Fibroblast of villous mesenchyme (primary cell): ENCODE measurements around the gene SSR2. TPM values are rescaled to one million over a fixed set of nuclear protein-coding genes. Genes with fewer than 3 reads are reported as not detected.

Experiments
- DNase-seq: peaks from one replicate; pipeline ENCODE4 v3.0.0-alpha.2; 2010; ENCODE audit warnings: low read depth
- H3K4me3 ChIP-seq: 2 replicates; pipeline ENCODE4 v1.5.1; 2011; ENCODE audit warnings: low read depth, mild to moderate bottlenecking, low read length
- total RNA-seq: library from RNA; depleted of rRNA; stranded (reverse); fragments of >200 nt; gene quantifications from 2 replicates; pipeline ENCODE4 v1.2.3, GENCODE V29; 2012
- TF ChIP-seq, protein P1 (sequence below): IDR thresholded peaks from 2 replicates; pipeline ENCODE4 v1.5.1; 2012; ENCODE audit warnings: low read depth, mild to moderate bottlenecking, low read length; ENCODE audit not compliant: insufficient read depth

The SSR2 gene
- total RNA-seq, 1 donor, result 386 TPM

DNA sequence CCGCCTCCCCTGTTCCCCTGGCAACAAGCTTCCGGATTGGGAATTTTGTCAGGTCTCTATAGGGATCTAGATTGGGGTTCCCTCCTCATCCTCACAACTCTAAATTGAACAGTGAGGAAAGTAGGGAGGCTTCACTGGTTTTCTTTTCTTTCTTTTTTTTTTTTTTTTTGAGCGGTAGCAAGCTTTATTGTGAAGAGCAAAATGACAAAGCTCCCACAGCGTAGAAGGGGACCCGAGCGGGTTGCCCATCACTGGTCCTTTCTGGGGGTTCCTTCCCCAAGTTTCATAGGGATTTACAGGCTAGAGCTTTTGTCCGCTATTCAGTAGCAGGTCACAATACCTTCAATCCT is 52.7 kb downstream of the SSR2 start:
- TF ChIP-seq, protein P1, sequence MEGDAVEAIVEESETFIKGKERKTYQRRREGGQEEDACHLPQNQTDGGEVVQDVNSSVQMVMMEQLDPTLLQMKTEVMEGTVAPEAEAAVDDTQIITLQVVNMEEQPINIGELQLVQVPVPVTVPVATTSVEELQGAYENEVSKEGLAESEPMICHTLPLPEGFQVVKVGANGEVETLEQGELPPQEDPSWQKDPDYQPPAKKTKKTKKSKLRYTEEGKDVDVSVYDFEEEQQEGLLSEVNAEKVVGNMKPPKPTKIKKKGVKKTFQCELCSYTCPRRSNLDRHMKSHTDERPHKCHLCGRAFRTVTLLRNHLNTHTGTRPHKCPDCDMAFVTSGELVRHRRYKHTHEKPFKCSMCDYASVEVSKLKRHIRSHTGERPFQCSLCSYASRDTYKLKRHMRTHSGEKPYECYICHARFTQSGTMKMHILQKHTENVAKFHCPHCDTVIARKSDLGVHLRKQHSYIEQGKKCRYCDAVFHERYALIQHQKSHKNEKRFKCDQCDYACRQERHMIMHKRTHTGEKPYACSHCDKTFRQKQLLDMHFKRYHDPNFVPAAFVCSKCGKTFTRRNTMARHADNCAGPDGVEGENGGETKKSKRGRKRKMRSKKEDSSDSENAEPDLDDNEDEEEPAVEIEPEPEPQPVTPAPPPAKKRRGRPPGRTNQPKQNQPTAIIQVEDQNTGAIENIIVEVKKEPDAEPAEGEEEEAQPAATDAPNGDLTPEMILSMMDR, result no peak
- DNase-seq, result no peak
- peak overlapping the region; percentile 3 for H3K4me3 ChIP-seq

DNA sequence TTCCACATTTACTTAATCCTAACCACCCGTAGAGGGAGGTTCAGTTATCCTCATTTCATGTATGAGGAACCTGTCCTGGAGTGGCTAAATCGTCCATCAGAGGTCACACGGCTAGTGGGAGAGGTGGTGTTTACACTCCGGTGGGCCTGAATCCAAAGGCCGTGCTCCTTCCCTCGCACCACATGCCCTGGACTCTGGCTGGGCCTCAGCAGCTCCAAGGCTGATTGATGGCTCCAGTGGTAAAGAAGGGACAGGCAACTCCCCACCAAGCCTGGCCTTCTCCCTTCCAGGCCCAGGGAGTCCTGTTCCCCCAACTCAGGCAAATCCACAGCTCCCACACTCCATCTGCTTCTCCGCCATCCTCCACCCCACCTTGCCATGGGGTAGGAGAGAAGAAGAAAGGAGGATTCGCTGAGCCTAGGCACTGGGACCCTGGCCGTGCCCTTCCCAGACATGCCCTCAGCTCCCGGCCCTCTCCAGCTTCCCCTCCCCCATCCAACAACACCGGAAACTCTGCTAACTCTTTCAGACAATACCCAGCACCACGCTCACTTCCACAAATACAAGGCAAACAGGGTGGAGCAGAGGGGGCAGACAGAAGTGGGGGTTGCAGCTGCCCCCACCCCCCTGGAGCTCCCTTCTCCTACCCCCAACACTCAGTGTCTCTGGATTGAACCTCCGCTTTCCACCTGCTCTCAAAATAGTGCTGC is 53.3 kb downstream of the SSR2 start:
- TF ChIP-seq, protein P1, result no peak
- H3K4me3 ChIP-seq, result no peak overlapping the region
- DNase-seq, result no peak

DNA sequence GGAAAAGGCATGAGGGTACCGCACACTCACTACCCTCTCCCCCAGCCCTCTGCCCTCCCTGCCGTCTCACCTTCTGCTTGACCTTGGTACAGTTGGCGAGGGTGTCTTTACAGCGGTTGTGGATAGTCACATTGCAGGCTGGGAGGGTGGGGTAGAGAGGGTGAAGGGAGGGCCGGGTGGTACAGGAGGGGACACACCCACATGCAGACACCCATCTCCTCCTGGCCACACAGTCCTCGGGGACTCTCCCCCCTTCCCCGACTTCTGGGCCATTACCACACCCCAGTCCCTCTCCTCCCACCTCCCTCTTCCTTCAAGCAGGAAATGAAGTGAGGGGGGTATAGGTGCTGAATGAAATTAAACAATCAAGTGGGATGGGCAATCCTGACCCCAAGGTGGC is 54.0 kb downstream of the SSR2 start:
- no peak overlapping the region for H3K4me3 ChIP-seq
- TF ChIP-seq, protein P1, result no peak
- DNase-seq, result no peak

DNA sequence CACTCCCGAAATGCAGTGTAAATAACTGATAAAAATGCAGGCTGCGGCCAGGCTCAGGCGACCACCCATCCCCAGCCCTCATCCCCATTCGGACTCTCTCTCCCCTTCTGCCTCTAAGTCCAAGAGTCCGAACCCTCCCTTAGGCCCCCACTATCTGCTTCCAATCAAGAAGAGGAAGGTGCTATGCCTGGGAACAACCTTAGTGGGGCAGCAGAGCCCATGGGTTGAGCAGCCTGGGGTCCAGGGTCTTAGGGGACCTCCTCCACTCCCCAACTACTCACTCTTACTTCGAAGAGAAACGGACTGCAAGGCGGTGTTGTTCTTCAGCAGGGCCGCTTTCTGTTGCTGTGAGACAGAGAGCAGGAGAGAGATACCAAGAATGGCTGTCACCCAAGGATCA is 54.6 kb downstream of the SSR2 start:
- no peak overlapping the region for H3K4me3 ChIP-seq
- TF ChIP-seq, protein P1, result peak; percentile 31
- DNase-seq, result no peak

DNA sequence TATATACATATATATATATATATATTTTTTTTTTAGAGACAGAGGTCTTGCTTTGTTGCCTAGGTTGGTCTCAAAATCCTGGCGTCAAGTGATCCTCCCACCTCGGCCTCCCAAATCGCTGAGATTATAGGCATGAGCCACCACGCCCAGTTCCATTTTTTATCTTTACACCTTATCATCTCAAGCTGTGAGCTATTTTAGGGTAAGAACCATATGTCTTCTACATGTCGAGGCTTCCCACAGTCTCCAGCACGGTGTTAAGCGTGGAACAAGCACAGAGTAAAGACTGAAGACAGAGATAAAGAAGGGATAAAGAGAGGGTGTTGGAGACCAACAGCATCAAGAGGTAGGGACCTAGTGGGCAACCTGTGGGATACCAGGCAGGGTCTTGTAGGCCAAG is 56.6 kb downstream of the SSR2 start:
- TF ChIP-seq, protein P1, result no peak
- DNase-seq, result no peak
- no peak overlapping the region for H3K4me3 ChIP-seq

DNA sequence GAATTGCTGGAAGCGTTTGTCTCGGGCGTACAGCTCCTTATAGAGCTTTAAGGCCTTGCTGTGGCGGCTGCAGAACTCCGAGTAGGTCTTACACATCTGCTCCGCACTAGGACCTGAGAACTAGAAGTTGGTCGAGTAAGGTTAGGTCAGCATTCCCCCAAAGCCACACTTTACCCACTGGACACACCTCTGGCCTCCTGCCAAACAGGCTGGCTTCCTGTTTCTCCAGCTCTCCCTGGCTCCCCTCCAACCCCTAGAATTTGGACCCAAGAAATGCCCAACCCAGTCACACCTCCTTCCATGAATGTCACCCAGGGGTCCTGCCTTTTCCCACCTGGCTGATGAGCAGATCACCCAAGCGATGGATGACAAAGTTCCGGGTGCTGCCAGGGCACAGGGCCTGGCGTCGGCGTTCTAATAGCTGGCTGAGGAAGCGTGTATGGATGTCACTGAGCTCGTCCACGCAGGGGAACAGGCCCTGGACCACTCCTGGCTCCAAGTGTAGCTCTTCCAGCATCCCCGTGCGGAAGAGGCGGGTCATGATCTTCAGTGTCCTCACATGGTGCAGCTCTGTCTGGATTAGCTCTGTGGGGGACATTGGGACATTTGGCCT is 58.0 kb downstream of the SSR2 start:
- peak; percentile 54 for DNase-seq
- TF ChIP-seq, protein P1, result no peak
- H3K4me3 ChIP-seq, result no peak overlapping the region

DNA sequence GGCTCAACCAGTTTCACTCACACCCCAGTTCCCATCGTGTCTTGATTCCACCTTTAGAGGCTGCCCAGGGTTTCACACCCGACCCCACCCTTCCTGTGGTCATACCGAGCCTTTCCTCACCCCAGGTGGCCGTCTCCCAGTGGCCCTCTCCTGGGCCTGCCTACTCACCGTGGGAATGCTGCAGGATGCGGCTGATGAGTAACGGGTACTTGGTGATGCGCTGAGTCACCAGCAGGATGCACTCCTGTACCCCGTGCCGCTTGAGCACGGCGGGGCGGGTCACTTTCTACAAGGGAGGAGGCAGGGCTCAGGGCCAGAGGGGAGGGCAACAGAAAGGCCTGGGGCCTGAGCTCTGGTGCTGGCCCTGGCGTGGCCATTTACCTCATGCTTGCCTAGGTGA is 58.8 kb downstream of the SSR2 start:
- peak; percentile 92 for DNase-seq
- no peak overlapping the region for H3K4me3 ChIP-seq
- TF ChIP-seq, protein P1, result peak; percentile 56
